ENCODE data around the gene PDXP.

PDXP gene

GRCh38 chr22:37665487-37665886 is 7.0 kb downstream of the PDXP start:
- no peak for TF ChIP-seq CTCF (IDR thresholded peaks at IDR 0.05; ENCODE audit: low read depth, low read length, missing control alignments)
- no peak for DNase-seq (ENCODE audit: extremely low read depth, low read depth)

GRCh38 chr22:37669586-37669985 is 11.1 kb downstream of the PDXP start:
- no peak overlapping the region for H3K4me3 ChIP-seq (replicated peaks; ENCODE audit: low read depth, low read length)
- DNase-seq (ENCODE audit: extremely low read depth, low read depth): no peak
- TF ChIP-seq CTCF (IDR thresholded peaks at IDR 0.05; ENCODE audit: low read depth, low read length, missing control alignments): no peak

More at GRCh38 chr22:37665487-37665886, 7.0 kb downstream of the PDXP start:
- H3K4me3 ChIP-seq (replicated peaks; ENCODE audit: low read depth, low read length): no peak overlapping the region

- no peak for DNase-seq (ENCODE audit: extremely low read depth, low read depth)
- no peak overlapping the region for H3K4me3 ChIP-seq (replicated peaks; ENCODE audit: low read depth, low read length)
- TF ChIP-seq CTCF (IDR thresholded peaks at IDR 0.05; ENCODE audit: low read depth, low read length, missing control alignments): no peak
These were observed 13.8 kb downstream of the PDXP start for GRCh38 chr22:37672206-37672919.

GRCh38 chr22:37672920-37673455 is 14.5 kb downstream of the PDXP start:
- DNase-seq (ENCODE audit: extremely low read depth, low read depth): no peak
- H3K4me3 ChIP-seq (replicated peaks; ENCODE audit: low read depth, low read length): no peak overlapping the region
- no peak for TF ChIP-seq CTCF (IDR thresholded peaks at IDR 0.05; ENCODE audit: low read depth, low read length, missing control alignments)

- no peak overlapping the region for H3K4me3 ChIP-seq (replicated peaks; ENCODE audit: low read depth, low read length)
- TF ChIP-seq CTCF (IDR thresholded peaks at IDR 0.05; ENCODE audit: low read depth, low read length, missing control alignments): no peak
These were observed 15.7 kb downstream of the PDXP start for GRCh38 chr22:37674248-37674647.

GRCh38 chr22:37674951-37675929 is 16.7 kb downstream of the PDXP start, which contains the start of gene LGALS1:
Gene LGALS1, plus strand, starts transcription at chr22:37675636. Its CDS starts 67 bp downstream, at chr22:37675703.
- peak within 1 kb of the TSS; percentile 88 for H3K4me3 ChIP-seq (replicated peaks; ENCODE audit: low read depth, low read length)
- DNase-seq (ENCODE audit: extremely low read depth, low read depth): peak; percentile 93
- no peak for TF ChIP-seq CTCF (IDR thresholded peaks at IDR 0.05; ENCODE audit: low read depth, low read length, missing control alignments)

More at GRCh38 chr22:37674248-37674647, 15.7 kb downstream of the PDXP start:
- no peak for DNase-seq (ENCODE audit: extremely low read depth, low read depth)

Data from HFF-Myc (cell line).